ENCODE measurements around the gene HRH2. TPM values are rescaled to one million over a fixed set of nuclear protein-coding genes. Genes with fewer than 3 reads are reported as not detected.
A peak's percentile ranks its signal among the peaks of the same experiment; 100 is the strongest.
"Not testable (repeated sequence)": the region's sequence is repeated elsewhere in the genome, so short reads cannot be mapped to it uniquely, and the experiment has no call there.

Gene HRH2
- total RNA-seq, 2 donors from 2014 or later: 2.5 to 3.2 TPM

GRCh38 chr5:175711472-175712312 is 53.8 kb downstream of the HRH2 start:
- Mint-ChIP-seq H3K36me3 (peaks cover 5% of the 10 kb centered on the region), H3K27me3 (peaks cover 26 to 30% of the 10 kb centered on the region in 2 donors), H3K4me3 (no peak overlapping the region), H3K27ac (no peak overlapping the region), H3K9me3 (peaks cover 4% of the 10 kb centered on the region), H3K4me1 (ENCODE audit: low read depth in 2 of 2) (no peaks in the 10 kb centered on the region)
- DNase-seq (ENCODE audit: low spot score): no peak
- ATAC-seq: no peak

GRCh38 chr5:175712313-175712680 is 54.4 kb downstream of the HRH2 start:
- H3K4me3 Mint-ChIP-seq: no peak overlapping the region
- no peaks in the 10 kb centered on the region for H3K4me1 Mint-ChIP-seq (ENCODE audit: low read depth in 2 of 2)
- H3K9me3 Mint-ChIP-seq: peaks cover 4% of the 10 kb centered on the region
- H3K36me3 Mint-ChIP-seq: peaks cover 11% of the 10 kb centered on the region
- ATAC-seq: no peak
- DNase-seq (ENCODE audit: low spot score): no peak
- H3K27ac Mint-ChIP-seq: no peak overlapping the region
- peaks cover 29 to 33% of the 10 kb centered on the region in 2 donors for H3K27me3 Mint-ChIP-seq

GRCh38 chr5:175712681-175713085 is 54.8 kb downstream of the HRH2 start:
- ATAC-seq (no peak), DNase-seq (ENCODE audit: low spot score) (no peak)
- H3K27ac Mint-ChIP-seq: no peak overlapping the region
- H3K36me3 Mint-ChIP-seq: peaks cover 11% of the 10 kb centered on the region
- H3K4me1 Mint-ChIP-seq (ENCODE audit: low read depth in 2 of 2): no peaks in the 10 kb centered on the region
- peaks cover 4% of the 10 kb centered on the region for H3K9me3 Mint-ChIP-seq
- no peak overlapping the region for H3K4me3 Mint-ChIP-seq
- H3K27me3 Mint-ChIP-seq: peaks cover 29 to 33% of the 10 kb centered on the region in 2 donors

- Mint-ChIP-seq H3K27me3 (peaks cover 36 to 43% of the 10 kb centered on the region in 2 donors), H3K9me3 (peaks cover 4% of the 10 kb centered on the region), H3K27ac (no peak overlapping the region), H3K36me3 (peaks cover 11% of the 10 kb centered on the region), H3K4me1 (ENCODE audit: low read depth in 2 of 2) (no peaks in the 10 kb centered on the region), H3K4me3 (no peak overlapping the region)
- DNase-seq (ENCODE audit: low spot score) (no peak), ATAC-seq (no peak)
These were observed 56.1 kb downstream of the HRH2 start for GRCh38 chr5:175713930-175714329.

- Mint-ChIP-seq H3K36me3 (peaks cover 11% of the 10 kb centered on the region), H3K9me3 (peaks cover 4% of the 10 kb centered on the region), H3K27me3 (peaks cover 36 to 43% of the 10 kb centered on the region in 2 donors), H3K4me1 (ENCODE audit: low read depth in 2 of 2) (no peaks in the 10 kb centered on the region), H3K27ac (no peak overlapping the region), H3K4me3 (no peak overlapping the region)
- DNase-seq (ENCODE audit: low spot score) (no peak), ATAC-seq (peak in 1 of 2 donors; percentile 33)
These were observed 56.7 kb downstream of the HRH2 start for GRCh38 chr5:175714479-175715085.

GRCh38 chr5:175715627-175716522 is 58.0 kb downstream of the HRH2 start:
- peak in 1 of 2 donors; percentile 27 for ATAC-seq
- peaks cover 11% of the 10 kb centered on the region for H3K36me3 Mint-ChIP-seq
- no peaks in the 10 kb centered on the region for H3K4me1 Mint-ChIP-seq (ENCODE audit: low read depth in 2 of 2)
- peaks cover 35 to 43% of the 10 kb centered on the region in 2 donors for H3K27me3 Mint-ChIP-seq
- H3K4me3 Mint-ChIP-seq: no peak overlapping the region
- no peak for DNase-seq (ENCODE audit: low spot score)
- peaks cover 4% of the 10 kb centered on the region for H3K9me3 Mint-ChIP-seq
- no peak overlapping the region for H3K27ac Mint-ChIP-seq

GRCh38 chr5:175717837-175718236 is 60.0 kb downstream of the HRH2 start:
- no peak for ATAC-seq
- no peak for DNase-seq (ENCODE audit: low spot score)
- Mint-ChIP-seq H3K27me3 (peaks cover 26 to 31% of the 10 kb centered on the region in 2 donors), H3K4me1 (ENCODE audit: low read depth in 2 of 2) (no peaks in the 10 kb centered on the region), H3K36me3 (peaks cover 11% of the 10 kb centered on the region), H3K9me3 (peaks cover 4% of the 10 kb centered on the region), H3K27ac (no peak overlapping the region), H3K4me3 (no peak overlapping the region)

GRCh38 chr5:175718401-175719108 is 60.7 kb downstream of the HRH2 start:
- Mint-ChIP-seq H3K27me3 (peaks cover 26 to 31% of the 10 kb centered on the region in 2 donors), H3K36me3 (peaks cover 11% of the 10 kb centered on the region), H3K4me1 (ENCODE audit: low read depth in 2 of 2) (no peaks in the 10 kb centered on the region), H3K4me3 (no peak overlapping the region), H3K9me3 (peaks cover 4% of the 10 kb centered on the region), H3K27ac (no peak overlapping the region)
- ATAC-seq (no peak), DNase-seq (ENCODE audit: low spot score) (no peak)

- not testable (repeated sequence) for H3K9me3 Mint-ChIP-seq; ATAC-seq; H3K4me3 Mint-ChIP-seq; H3K4me1 Mint-ChIP-seq (ENCODE audit: low read depth in 2 of 2); H3K27ac Mint-ChIP-seq; DNase-seq (ENCODE audit: low spot score)
- peaks cover 11% of the 10 kb centered on the region for H3K36me3 Mint-ChIP-seq
- H3K27me3 Mint-ChIP-seq: peaks cover 26 to 31% of the 10 kb centered on the region in 2 donors
These were observed 61.2 kb downstream of the HRH2 start for GRCh38 chr5:175719109-175719432.

GRCh38 chr5:175724314-175725275 is 66.7 kb downstream of the HRH2 start:
- Mint-ChIP-seq H3K27ac (no peak overlapping the region), H3K4me3 (no peak overlapping the region), H3K36me3 (no peaks in the 10 kb centered on the region), H3K9me3 (no peaks in the 10 kb centered on the region), H3K4me1 (ENCODE audit: low read depth in 2 of 2) (peaks cover 1% of the 10 kb centered on the region in 2 donors), H3K27me3 (peaks cover 9% of the 10 kb centered on the region in 2 donors)
- DNase-seq (ENCODE audit: low spot score): no peak
- ATAC-seq: no peak

- H3K36me3 Mint-ChIP-seq: no peaks in the 10 kb centered on the region
These were observed 70.4 kb downstream of the HRH2 start for GRCh38 chr5:175728316-175728715.

More at GRCh38 chr5:175728316-175728715, 70.4 kb downstream of the HRH2 start:
- Mint-ChIP-seq H3K27me3 (peaks cover 22 to 25% of the 10 kb centered on the region in 2 donors), H3K9me3 (no peaks in the 10 kb centered on the region), H3K4me1 (ENCODE audit: low read depth in 2 of 2) (peaks cover 6 to 7% of the 10 kb centered on the region in 2 donors), H3K4me3 (no peak overlapping the region), H3K27ac (no peak overlapping the region)
- no peak for DNase-seq (ENCODE audit: low spot score)
- ATAC-seq: no peak
